Activated T-cell treated with anti-CD3 and anti-CD28 coated beads, Interleukin-2, amount 50 U/mL, for 1 hour (primary cell): ENCODE results near the gene NOX3.
"Not testable (repeated sequence)": the region's sequence is repeated elsewhere in the genome, so short reads cannot be mapped to it uniquely, and the experiment has no call there.

Source experiments
- DNase-seq: peaks from one replicate; pipeline ENCODE4 v3.0.0-alpha.2; 2020

Gene NOX3, protein sequence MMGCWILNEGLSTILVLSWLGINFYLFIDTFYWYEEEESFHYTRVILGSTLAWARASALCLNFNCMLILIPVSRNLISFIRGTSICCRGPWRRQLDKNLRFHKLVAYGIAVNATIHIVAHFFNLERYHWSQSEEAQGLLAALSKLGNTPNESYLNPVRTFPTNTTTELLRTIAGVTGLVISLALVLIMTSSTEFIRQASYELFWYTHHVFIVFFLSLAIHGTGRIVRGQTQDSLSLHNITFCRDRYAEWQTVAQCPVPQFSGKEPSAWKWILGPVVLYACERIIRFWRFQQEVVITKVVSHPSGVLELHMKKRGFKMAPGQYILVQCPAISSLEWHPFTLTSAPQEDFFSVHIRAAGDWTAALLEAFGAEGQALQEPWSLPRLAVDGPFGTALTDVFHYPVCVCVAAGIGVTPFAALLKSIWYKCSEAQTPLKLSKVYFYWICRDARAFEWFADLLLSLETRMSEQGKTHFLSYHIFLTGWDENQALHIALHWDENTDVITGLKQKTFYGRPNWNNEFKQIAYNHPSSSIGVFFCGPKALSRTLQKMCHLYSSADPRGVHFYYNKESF

GRCh38 chr6:155455766-155456165, at the start of gene NOX3:
TSS of gene NOX3 (minus strand) at chr6:155455839. CDS start at chr6:155455800, 39 bp downstream.
- DNase-seq = no peak

GRCh38 chr6:155504848-155505607, 49.4 kb upstream of the NOX3 start:
- no peak for DNase-seq

DNA sequence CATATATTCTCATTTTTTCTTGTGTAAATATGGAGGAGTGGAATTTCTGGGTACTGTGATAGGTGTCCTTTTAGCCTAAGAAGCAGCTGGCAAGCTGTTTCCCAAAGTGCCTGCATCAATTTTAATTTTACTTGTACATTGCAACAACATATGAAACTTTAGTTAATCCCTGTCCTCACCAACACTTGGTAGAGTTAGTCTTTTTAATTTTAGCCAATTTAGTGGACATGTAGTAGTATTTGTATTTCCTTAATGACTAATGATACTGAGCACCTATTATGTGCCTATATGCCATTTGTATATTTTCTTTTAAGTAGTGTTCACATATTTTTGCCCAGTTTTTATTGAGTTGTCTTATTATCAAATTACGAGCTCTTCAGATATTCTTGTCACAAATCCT, 46.8 kb upstream of the NOX3 start:
- no peak for DNase-seq

GRCh38 chr6:155499574-155499973, 43.9 kb upstream of the NOX3 start:
- no peak for DNase-seq

DNA sequence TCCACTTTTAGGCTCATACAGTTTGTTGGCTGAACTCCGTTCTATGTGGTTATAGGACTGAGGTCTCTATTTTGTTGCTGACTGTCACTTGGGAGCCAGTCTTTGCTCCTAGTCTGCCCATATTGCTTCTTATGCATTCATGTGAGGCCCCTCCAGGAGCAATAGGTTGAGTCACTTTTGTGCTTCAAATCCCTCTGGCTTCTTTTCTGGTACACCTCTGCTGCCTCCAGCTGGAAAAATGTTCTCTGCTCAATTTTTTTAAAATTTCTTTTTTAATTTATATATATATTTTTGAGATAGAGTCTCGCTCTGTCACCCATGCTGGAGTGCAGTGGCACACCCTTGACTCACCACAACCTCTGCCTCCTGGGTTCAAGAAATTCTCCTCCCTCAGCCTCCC, 42.7 kb upstream of the NOX3 start:
- no peak for DNase-seq

DNA sequence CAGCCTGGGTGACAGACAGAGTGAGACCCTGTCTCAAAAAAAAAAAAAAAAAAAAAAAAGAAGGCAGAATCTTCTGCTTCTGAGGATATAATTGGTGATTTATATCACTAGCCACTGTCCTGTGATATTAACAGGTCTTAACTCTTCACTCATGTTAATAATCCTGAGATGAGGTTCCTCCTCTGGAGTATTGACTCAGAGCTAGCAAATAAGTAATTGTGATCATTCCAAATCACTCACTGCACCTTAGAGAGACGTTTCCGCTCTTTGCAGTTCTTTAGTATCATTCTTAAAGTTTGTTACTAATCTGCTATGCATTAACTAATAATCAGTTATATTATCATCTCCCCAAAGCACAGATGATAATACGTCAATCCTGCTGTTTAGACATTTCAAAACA, 41.6 kb upstream of the NOX3 start:
- no peak for DNase-seq

- no peak for DNase-seq
Measured at GRCh38 chr6:155495011-155495768, 39.6 kb upstream of the NOX3 start.

DNA sequence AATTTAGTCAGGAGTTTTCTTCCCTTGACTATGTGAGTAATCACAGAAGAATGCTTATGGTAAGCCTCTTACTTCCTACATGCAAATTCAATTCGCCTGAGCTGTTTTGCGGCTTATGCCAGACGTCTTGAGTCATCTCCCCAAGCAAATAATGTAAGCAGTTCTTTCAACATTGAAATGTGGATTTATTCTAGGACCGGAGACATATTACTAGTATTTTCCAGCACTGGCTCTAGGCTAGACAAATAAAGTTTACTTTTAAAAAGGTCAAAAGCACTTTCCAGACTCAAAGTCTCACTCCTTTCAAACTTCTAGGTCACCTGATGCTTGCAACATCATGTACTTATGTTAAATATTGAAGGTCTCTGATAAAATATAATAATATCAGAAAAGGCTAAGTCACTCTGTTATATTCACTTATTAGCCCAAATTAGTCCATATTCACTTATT, 38.1 kb upstream of the NOX3 start:
- no peak for DNase-seq

DNA sequence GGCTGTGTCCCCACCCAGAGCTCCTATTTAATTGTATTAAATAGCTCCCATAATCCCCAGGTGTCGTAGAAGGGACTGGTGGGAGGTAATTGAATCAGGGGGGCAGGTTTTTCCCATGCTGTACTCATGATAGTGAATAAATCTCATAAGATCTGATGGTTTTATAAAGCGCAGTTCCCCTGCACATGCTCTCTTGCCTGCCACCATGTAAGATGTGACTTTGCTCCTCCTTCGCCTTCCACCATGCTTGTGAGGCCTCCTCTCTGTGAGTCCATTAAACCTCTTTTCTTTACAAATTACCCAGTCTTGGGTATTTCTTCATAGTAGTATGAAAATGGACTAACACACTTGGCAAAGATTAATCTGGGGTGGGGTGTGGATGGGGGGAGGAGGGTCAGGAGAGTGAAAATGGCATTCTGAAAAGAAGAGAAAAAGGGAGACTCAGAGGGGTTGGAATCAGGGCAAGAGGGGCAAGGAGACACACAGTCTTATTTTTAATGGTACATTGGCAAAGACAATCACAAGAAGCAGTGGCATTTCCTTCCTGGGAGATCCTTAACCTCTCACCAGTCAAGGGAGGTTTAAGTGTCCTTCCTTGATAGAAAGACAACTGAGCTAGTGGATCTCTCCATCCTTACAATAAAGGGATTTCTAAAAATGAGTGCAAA, 37.5 kb upstream of the NOX3 start:
- no peak for DNase-seq

DNA sequence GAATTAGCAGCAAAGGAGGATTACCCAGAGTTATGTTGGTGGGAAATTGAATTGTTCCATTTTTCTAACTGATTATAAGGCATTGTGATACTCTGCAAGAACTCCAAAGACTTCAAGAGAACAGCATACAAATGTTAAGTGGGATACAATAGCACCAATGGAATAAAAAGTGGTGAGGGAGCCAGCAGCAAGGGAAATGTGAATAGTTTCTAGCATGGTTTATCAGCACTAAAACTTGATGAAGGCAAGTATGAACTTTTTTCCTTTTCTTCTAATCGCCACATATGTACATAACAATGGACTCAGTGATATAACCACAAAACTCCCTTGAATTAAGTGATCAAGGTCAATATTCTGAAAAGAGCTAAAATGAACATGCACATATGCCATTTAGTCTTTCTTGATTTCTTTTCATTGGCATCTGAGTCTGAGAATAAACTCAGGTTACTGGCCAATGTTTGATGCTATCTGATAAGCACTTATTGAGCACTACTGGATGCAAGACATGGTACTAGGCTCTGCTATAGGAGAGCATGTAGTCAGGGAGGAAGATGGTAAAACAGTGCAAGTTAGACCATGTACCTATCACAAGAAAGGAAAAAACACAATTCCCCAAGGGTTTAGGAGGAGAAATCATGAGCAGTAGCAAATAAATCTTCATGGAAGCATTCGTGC, 36.6 kb upstream of the NOX3 start:
- no peak for DNase-seq

DNA sequence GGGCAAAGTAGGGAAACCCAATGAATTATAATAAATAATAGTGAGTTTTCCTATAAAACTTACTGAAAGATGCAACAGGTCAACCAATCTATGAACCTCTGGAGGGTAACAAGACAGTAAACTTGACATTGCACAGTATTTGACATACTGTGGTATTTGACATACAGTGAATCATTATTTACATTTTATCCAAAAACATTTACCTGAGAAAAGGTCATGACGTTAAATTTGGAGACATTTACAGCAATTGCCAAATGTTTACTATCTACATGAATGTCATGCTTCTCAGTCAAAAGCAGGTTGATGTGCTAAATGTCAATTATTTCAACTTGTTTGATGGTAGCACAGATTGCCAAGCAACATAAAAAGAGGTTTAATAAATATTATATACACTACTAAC, 35.8 kb upstream of the NOX3 start:
- DNase-seq = no peak

GRCh38 chr6:155488197-155488596, 32.6 kb upstream of the NOX3 start:
- not testable (repeated sequence) for DNase-seq

GRCh38 chr6:155487371-155488130, 31.9 kb upstream of the NOX3 start:
- DNase-seq = no peak

DNA sequence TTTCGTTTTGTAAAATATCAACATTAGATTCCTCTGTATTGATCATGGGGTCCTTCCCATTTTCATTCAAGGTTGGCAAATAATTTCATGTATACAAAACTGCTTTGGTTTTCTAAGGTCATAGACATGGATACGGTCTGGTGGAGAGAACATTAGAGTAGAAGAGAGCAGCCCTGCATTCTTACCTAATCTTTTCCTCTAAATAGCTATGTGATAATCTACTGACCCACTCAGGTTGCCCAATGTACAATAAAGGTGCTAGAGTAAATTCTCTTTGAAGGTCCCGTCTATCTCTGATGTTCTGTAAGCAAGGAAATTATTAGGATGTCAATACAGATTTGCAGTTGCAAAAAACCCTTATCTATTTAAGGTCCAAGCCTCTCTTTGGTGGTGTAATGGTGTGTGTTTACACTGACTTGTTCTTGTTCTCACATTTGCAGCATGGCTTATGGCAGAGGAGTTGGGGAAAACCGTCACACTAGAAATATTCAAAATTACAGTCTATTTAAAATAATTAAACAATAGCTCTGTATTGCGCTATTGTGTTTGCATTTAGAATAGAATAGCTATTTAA, 31.2 kb upstream of the NOX3 start:
- no peak for DNase-seq

- no peak for DNase-seq
Measured at GRCh38 chr6:155485756-155486155, 30.1 kb upstream of the NOX3 start.

GRCh38 chr6:155483858-155484257, 28.2 kb upstream of the NOX3 start:
- DNase-seq = no peak

DNA sequence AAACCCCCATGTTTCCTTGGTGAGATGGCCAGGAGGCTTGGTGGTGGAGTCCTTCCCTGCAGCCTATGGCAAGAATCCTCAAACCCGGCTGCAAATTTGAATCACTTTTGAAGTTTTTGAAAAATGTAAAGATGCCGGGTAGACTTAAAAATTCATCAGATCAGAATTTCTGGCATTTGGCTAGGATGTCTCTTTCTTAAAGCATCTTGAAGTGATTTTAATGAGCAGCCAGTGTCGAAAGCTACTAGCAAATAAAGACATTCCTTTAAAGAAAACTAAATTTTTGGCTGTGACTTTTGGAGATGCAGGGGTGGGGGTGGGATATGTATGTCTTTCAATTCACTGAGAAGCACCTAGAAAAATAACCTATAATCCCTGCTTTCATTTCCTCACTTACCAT, 25.6 kb upstream of the NOX3 start:
- no peak for DNase-seq

DNA sequence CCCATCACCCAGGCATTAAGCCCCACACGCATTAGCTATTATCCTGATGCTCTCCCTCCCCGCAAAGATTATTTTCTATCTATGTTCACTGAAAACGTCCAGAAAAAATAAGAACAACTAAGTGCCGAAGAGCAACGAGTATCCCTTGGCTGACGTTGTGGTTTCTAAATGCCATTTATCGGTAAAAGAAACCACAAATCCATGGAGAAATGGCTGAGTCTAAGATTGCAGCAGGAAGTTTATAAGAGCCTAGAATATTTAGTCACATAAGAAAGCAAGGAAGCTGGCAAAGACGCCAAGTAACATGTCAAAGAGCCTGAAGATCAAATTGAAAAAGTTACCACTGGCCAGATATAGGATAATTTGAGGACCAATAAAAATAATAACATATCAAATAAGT, 18.1 kb upstream of the NOX3 start:
- DNase-seq = no peak

GRCh38 chr6:155472886-155473285, 17.2 kb upstream of the NOX3 start:
- DNase-seq = no peak

GRCh38 chr6:155470979-155471616, 15.5 kb upstream of the NOX3 start:
- not testable (repeated sequence) for DNase-seq
